ENCODE data around the gene LBP. TPM values are rescaled to one million over a fixed set of nuclear protein-coding genes. Genes with fewer than 3 reads are reported as not detected.
A peak's percentile ranks its signal among the peaks of the same experiment; 100 is the strongest.

Gene LBP
- total RNA-seq, 1 donor from 2014 or later = not detected

- TF ChIP-seq CTCF (IDR thresholded peaks at IDR 0.05; ENCODE audit: insufficient read depth, low read length, severe bottlenecking) = no peak
- Histone ChIP-seq H3K36me3 (ENCODE audit: control insufficient read depth, insufficient read depth, low read length) (no peaks in the 10 kb centered on the region), H3K4me3 (ENCODE audit: low read depth, low read length) (no peak overlapping the region), H3K27me3 (ENCODE audit: control insufficient read depth, insufficient read depth, low read length) (no peaks in the 10 kb centered on the region)
- FAIRE-seq = no peak
- DNase-seq (ENCODE audit: low read depth) = no peak
Measured at GRCh38 chr20:38315290-38315966, 30.9 kb upstream of the LBP start.

GRCh38 chr20:38316341-38316740 lies 29.9 kb upstream of the LBP start:
- Histone ChIP-seq H3K36me3 (ENCODE audit: control insufficient read depth, insufficient read depth, low read length) (no peaks in the 10 kb centered on the region), H3K4me3 (ENCODE audit: low read depth, low read length) (no peak overlapping the region)
- no peak for FAIRE-seq

GRCh38 chr20:38317422-38317821 lies 28.9 kb upstream of the LBP start:
- no peaks in the 10 kb centered on the region for H3K27me3 ChIP-seq (ENCODE audit: control insufficient read depth, insufficient read depth, low read length)
- TF ChIP-seq CTCF (IDR thresholded peaks at IDR 0.05; ENCODE audit: insufficient read depth, low read length, severe bottlenecking) = no peak
- no peaks in the 10 kb centered on the region for H3K36me3 ChIP-seq (ENCODE audit: control insufficient read depth, insufficient read depth, low read length)
- FAIRE-seq = no peak
- no peak overlapping the region for H3K4me3 ChIP-seq (ENCODE audit: low read depth, low read length)
- DNase-seq (ENCODE audit: low read depth) = no peak

More at GRCh38 chr20:38316341-38316740, 29.9 kb upstream of the LBP start:
- no peak for DNase-seq (ENCODE audit: low read depth)
- no peaks in the 10 kb centered on the region for H3K27me3 ChIP-seq (ENCODE audit: control insufficient read depth, insufficient read depth, low read length)
- TF ChIP-seq CTCF (IDR thresholded peaks at IDR 0.05; ENCODE audit: insufficient read depth, low read length, severe bottlenecking) = no peak

- DNase-seq (ENCODE audit: low read depth) = no peak
- Histone ChIP-seq H3K36me3 (ENCODE audit: control insufficient read depth, insufficient read depth, low read length) (no peaks in the 10 kb centered on the region), H3K27me3 (ENCODE audit: control insufficient read depth, insufficient read depth, low read length) (peaks cover 1% of the 10 kb centered on the region), H3K4me3 (ENCODE audit: low read depth, low read length) (no peak overlapping the region)
- FAIRE-seq = no peak
- no peak for TF ChIP-seq CTCF (IDR thresholded peaks at IDR 0.05; ENCODE audit: insufficient read depth, low read length, severe bottlenecking)
Measured at GRCh38 chr20:38320221-38320620, 26.1 kb upstream of the LBP start.

GRCh38 chr20:38321959-38322598 lies 24.2 kb upstream of the LBP start:
- Histone ChIP-seq H3K4me3 (ENCODE audit: low read depth, low read length) (no peak overlapping the region), H3K36me3 (ENCODE audit: control insufficient read depth, insufficient read depth, low read length) (no peaks in the 10 kb centered on the region), H3K27me3 (ENCODE audit: control insufficient read depth, insufficient read depth, low read length) (peaks cover 1% of the 10 kb centered on the region)
- DNase-seq (ENCODE audit: low read depth) (peak; percentile 51), FAIRE-seq (no peak)
- TF ChIP-seq CTCF (IDR thresholded peaks at IDR 0.05; ENCODE audit: insufficient read depth, low read length, severe bottlenecking) = peak; percentile 75

Data from bronchial epithelial cell (primary cell).